GM12878 (cell line): ENCODE data around the gene TXNDC17. TPM values are rescaled to one million over a fixed set of nuclear protein-coding genes. Genes with fewer than 3 reads are reported as not detected.

Experiments used
- ATAC-seq: fragments of 200-7000 bp; cut with Tn5 transposase; 3 replicates; pipeline ENCODE4 v1.9.1; 2020; ENCODE audit warnings: mild to moderate bottlenecking, moderate library complexity
- BruUV-seq: library from RNA; stranded (reverse); fragments of 400-500 nt; replicated peaks from 2 replicates; lab custom pipeline; 2021; lab: Mats Ljungman, UMichigan
- CTCF ChIA-PET: fragments of 300-600 bp; sonication (Branson Sonifier 250); formaldehyde crosslinking; extraction: SDS; loops from one replicate; lab custom pipeline; 2021; ENCODE audit warnings: inconsistent platforms; lab: Yijun Ruan, JAX
- POLR2A ChIA-PET: fragments of 350-600 bp; formaldehyde crosslinking; extraction: SDS; loops from one replicate; lab custom pipeline; 2021; ENCODE audit warnings: inconsistent platforms; lab: Charles Lee
- RAD21 ChIA-PET: fragments of 300-600 bp; sonication (Branson Sonifier 250); formaldehyde crosslinking; loops from one replicate; lab custom pipeline; 2023; ENCODE audit warnings: antibody characterized with exemption; ENCODE audit not compliant: unreplicated experiment; lab: Charles Lee
- SMC1A ChIA-PET: fragments of 300-600 bp; sonication (Branson Sonifier 250); formaldehyde crosslinking; loops from one replicate; lab custom pipeline; 2023; ENCODE audit not compliant: unreplicated experiment, uncharacterized antibody; lab: Charles Lee
- DNase-seq: peaks from one replicate; pipeline ENCODE4 v3.0.0-alpha.2; 2011; ENCODE audit warnings: low read depth, low spot score
- FAIRE-seq: peaks from 3 replicates; lab custom pipeline; 2011; peaks lifted over from hg19 to GRCh38; lab: Jason Lieb, UNC
- H2AFZ ChIP-seq: 2 replicates; pipeline ENCODE4 v1.6.0; 2011; ENCODE audit warnings: low read depth, low read length, control low read depth; ENCODE audit not compliant: control insufficient read depth
- H3K27ac ChIP-seq: 2 replicates; pipeline ENCODE4 v1.5.1; 2011; ENCODE audit warnings: control low read depth; ENCODE audit not compliant: control insufficient read depth, insufficient read depth
- H3K27me3 ChIP-seq, 2 experiments: replicated peaks in 1 of 2; 2 replicates each; pipeline versions ENCODE4 v1.6.0 to v1.6.1; 2011; ENCODE audit warnings: low read length in 1 of 2; ENCODE audit not compliant: control insufficient read depth in 2 of 2, insufficient read depth in 2 of 2
- H3K36me3 ChIP-seq, 2 experiments: 2 replicates each; pipeline ENCODE4 v1.5.1; 2011; ENCODE audit warnings: low read length in 1 of 2; ENCODE audit not compliant: control insufficient read depth in 2 of 2, insufficient read depth in 2 of 2
- H3K4me1 ChIP-seq: 2 replicates; pipeline ENCODE4 v1.6.1; 2011; ENCODE audit warnings: mild to moderate bottlenecking, low read length, moderate library complexity, mixed read lengths; ENCODE audit not compliant: control insufficient read depth, insufficient read depth
- H3K4me2 ChIP-seq: 2 replicates; pipeline ENCODE4 v1.6.0; 2011; ENCODE audit warnings: control low read depth; ENCODE audit not compliant: control insufficient read depth, insufficient read depth
- H3K4me3 ChIP-seq: fragments of 200-600 bp; sonication (generic); 2 replicates; pipeline ENCODE4 v1.5.1; 2016
- H3K79me2 ChIP-seq: 2 replicates; pipeline ENCODE4 v1.6.0; 2011; ENCODE audit warnings: low read length; ENCODE audit not compliant: control insufficient read depth, insufficient read depth
- H3K9ac ChIP-seq: 2 replicates; pipeline ENCODE4 v1.8.0; 2011; ENCODE audit warnings: low read length, control low read depth, mixed read lengths; ENCODE audit not compliant: control insufficient read depth, insufficient read depth
- H3K9me3 ChIP-seq: replicated peaks from 3 replicates; pipeline ENCODE4 v1.5.1; 2011; ENCODE audit warnings: mild to moderate bottlenecking, low read length; ENCODE audit not compliant: control insufficient read depth, insufficient read depth
- H4K20me1 ChIP-seq: 2 replicates; pipeline ENCODE4 v1.6.0; 2011; ENCODE audit not compliant: control insufficient read depth, insufficient read depth
- BACH1 ChIP-seq: fragments of 450-650 bp; IDR thresholded peaks from 2 replicates; pipeline ENCODE4 v1.6.1; 2017; ENCODE audit warnings: mild to moderate bottlenecking, borderline replicate concordance
- DPF2 ChIP-seq: fragments of 450-650 bp; IDR thresholded peaks from 2 replicates; pipeline ENCODE4 v1.6.1; 2017; ENCODE audit warnings: mild to moderate bottlenecking
- E2F4 ChIP-seq: IDR thresholded peaks from 2 replicates; pipeline ENCODE4 v1.6.1; 2012; ENCODE audit warnings: low read depth, low read length, improper control_type of control experiment
- E2F8 ChIP-seq: fragments of 450-650 bp; IDR thresholded peaks from 2 replicates; pipeline ENCODE4 v1.6.1; 2018; ENCODE audit warnings: mild to moderate bottlenecking, low read depth, moderate library complexity; ENCODE audit not compliant: partially characterized antibody
- EP300 ChIP-seq, 2 experiments: fragments of 150-350 bp in 1 of 2; IDR thresholded peaks; 2 replicates each; pipeline ENCODE4 v1.6.1; 2011 to 2012; ENCODE audit warnings: low read depth in 2 of 2, low read length in 2 of 2, borderline replicate concordance in 1 of 2, improper control_type of control experiment in 1 of 2, inconsistent platforms in 1 of 2; ENCODE audit not compliant: control insufficient read depth in 1 of 2
- ESRRA ChIP-seq: IDR thresholded peaks from 2 replicates; pipeline ENCODE4 v1.6.1; 2012; ENCODE audit warnings: mild to moderate bottlenecking, low read length, improper control_type of control experiment
- HDAC6 ChIP-seq: fragments of 200-600 bp; sonication (generic); IDR thresholded peaks from one replicate; pipeline ENCODE4 v1.8.0; 2017; ENCODE audit warnings: antibody characterized with exemption; ENCODE audit not compliant: unreplicated experiment
- HDGF ChIP-seq: fragments of 450-650 bp; IDR thresholded peaks from 2 replicates; pipeline ENCODE4 v1.6.1; 2016; ENCODE audit warnings: antibody characterized with exemption
- MAX ChIP-seq: IDR thresholded peaks from 2 replicates; pipeline ENCODE4 v1.6.1; 2012; ENCODE audit warnings: low read depth, low read length, improper control_type of control experiment
- NFIC ChIP-seq: IDR thresholded peaks from 2 replicates; pipeline ENCODE4 v1.6.1; 2012; ENCODE audit warnings: low read depth, mild to moderate bottlenecking, inconsistent platforms, low read length, moderate library complexity
- NR2C2 ChIP-seq: IDR thresholded peaks from 2 replicates; pipeline ENCODE4 v1.6.1; 2011; ENCODE audit warnings: borderline replicate concordance, low read depth; ENCODE audit not compliant: control insufficient read depth, insufficient read length
- RAD21 ChIP-seq: IDR thresholded peaks from 2 replicates; pipeline ENCODE4 v1.6.1; 2011; ENCODE audit warnings: mild to moderate bottlenecking, low read depth, low read length, moderate library complexity; ENCODE audit not compliant: insufficient read depth
- RB1 ChIP-seq: fragments of 450-650 bp; formaldehyde crosslinking; IDR thresholded peaks from 2 replicates; pipeline ENCODE4 v1.6.1; 2017; ENCODE audit warnings: mild to moderate bottlenecking, borderline replicate concordance
- SKIL ChIP-seq: fragments of 450-650 bp; IDR thresholded peaks from 2 replicates; pipeline ENCODE4 v1.6.1; 2017; ENCODE audit warnings: mild to moderate bottlenecking, low read depth, inconsistent platforms; ENCODE audit not compliant: poor library complexity, severe bottlenecking
- SREBF2 ChIP-seq: IDR thresholded peaks from 2 replicates; pipeline ENCODE4 v1.6.1; 2012; ENCODE audit warnings: mild to moderate bottlenecking, low read length
- ZNF207 ChIP-seq: fragments of 450-650 bp; IDR thresholded peaks from 2 replicates; pipeline ENCODE4 v1.6.1; 2014; ENCODE audit warnings: antibody characterized with exemption, mild to moderate bottlenecking, borderline replicate concordance
- ZNF622 ChIP-seq: fragments of 450-650 bp; IDR thresholded peaks from 2 replicates; pipeline ENCODE4 v1.6.1; 2017; ENCODE audit warnings: mild to moderate bottlenecking, inconsistent platforms
- ZZZ3 ChIP-seq: IDR thresholded peaks from 2 replicates; pipeline ENCODE4 v1.6.1; 2011; ENCODE audit warnings: low read depth; ENCODE audit not compliant: control insufficient read depth, insufficient read length
- WGBS: methylation state at CpG from one replicate; pipeline ENCODE4 v1.1.6; 2016; ENCODE audit warnings: low lambda C conversion rate; ENCODE audit not compliant: insufficient replicate concordance, insufficient coverage; ENCODE audit errors: missing lambda C conversion rate; 5-methylcytosine and 5-hydroxymethylcytosine counted together
- in situ Hi-C: fragments of 300-500 bp; cut with MboI; formaldehyde crosslinking; loops from 9 replicates; pipeline ENCODE4 v1.14.3; 2018; ENCODE audit warnings: mixed read lengths
- intact Hi-C: fragments of 100-400 bp; cut with micrococcal nuclease; formaldehyde crosslinking; loops from one replicate; pipeline ENCODE4 v1.14.2; 2022; ENCODE audit not compliant: unreplicated experiment
- polyA plus RNA-seq, 11 experiments: library from polyadenylated mRNA; depleted of rRNA in 4 of 11; unstranded in 6 of 11; stranded (reverse) in 5 of 11; fragments of >200 nt; fragmentation: Nextera tagmentation in 4 of 11; fragmentation: Illumina TruSeq in 1 of 11; extraction: Ambion mirVana in 4 of 11; extraction: Trizol in 1 of 11; gene quantifications; 1 replicate in 1 of 11; 2 replicates in 10 of 11; pipeline versions ENCODE4 v1.2.1 to v1.2.3, GENCODE V29; 2011 to 2016; ENCODE audit warnings: inconsistent platforms in 2 of 11, missing spikeins in 2 of 11, low read depth in 1 of 11
- total RNA-seq, 4 experiments: library from RNA; depleted of rRNA in 3 of 4; stranded (reverse); fragments of >200 nt in 3 of 4; fragmentation: Illumina TruSeq in 1 of 4; extraction: Trizol in 1 of 4; gene quantifications; 2 replicates each; pipeline versions ENCODE4 v1.2.1 to v1.2.3, GENCODE V29; 2013 to 2021

Gene TXNDC17
- total and polyA plus RNA-seq, 10 of the 15 experiments (the other 5 are each of a cell fraction or from before 2014, with no cell fraction given), result 124 to 957 (median 216) TPM

GRCh38 chr17:6681671-6682070 is 40.8 kb downstream of the TXNDC17 start (continued):
- TF ChIP-seq RB1 (no peak), NFIC (no peak), DPF2 (no peak), ZNF622 (no peak), HDAC6 (no peak), HDGF (no peak)

- in situ Hi-C loops, result no loop called here
- ChIA-PET POLR2A (no interaction called here), CTCF (interaction anchor here (0.7 to 0.8 kb wide), 2 partner anchors 15 to 322 kb away, joined by 3 read pairs; no protein-coding TSS in a partner anchor), RAD21 (no interaction called here), SMC1A (no interaction called here)
- Histone ChIP-seq H3K9me3 (no peaks in the 10 kb centered on the region), H3K4me1 (peaks cover 3% of the 10 kb centered on the region; the same call in 1 of the 2 replicates), H3K27me3 (peaks cover 0 to 2% of the 10 kb centered on the region in 2 experiments; a peak in 3 of 4 replicates), H3K27ac (no peak overlapping the region), H3K9ac (no peak overlapping the region), H4K20me1 (no peaks in the 10 kb centered on the region), H2AFZ (no peak overlapping the region), H3K79me2 (no peaks in the 10 kb centered on the region), H3K4me2 (no peak overlapping the region), H3K4me3 (no peak overlapping the region), H3K36me3 (no peaks in the 10 kb centered on the region)
- no TSS peak for BruUV-seq
- ATAC-seq (no peak), DNase-seq (no peak), FAIRE-seq (no peak)
- WGBS, result 11% methylated on average over 4 of the region's 4 CpGs
- intact Hi-C loops, result no loop called here
- no peak for TF ChIP-seq SKIL
- TF ChIP-seq E2F4, result no peak
- TF ChIP-seq BACH1, result no peak
- no peak for TF ChIP-seq ZNF207
- TF ChIP-seq EP300 (IDR thresholded peaks at IDR 0.05; ENCODE audit: borderline replicate concordance in 1 of 2, control insufficient read depth in 1 of 2, low read depth in 2 of 2, low read length in 2 of 2), result no peak
- no peak for TF ChIP-seq NFIC
- no peak for TF ChIP-seq E2F8
- no peak for TF ChIP-seq ZZZ3
- no peak for TF ChIP-seq ESRRA
- no peak for TF ChIP-seq RAD21
- no peak for TF ChIP-seq HDGF
- no peak for TF ChIP-seq MAX
- no peak for TF ChIP-seq NR2C2
- TF ChIP-seq SREBF2, result no peak
These were observed 41.5 kb downstream of the TXNDC17 start for GRCh38 chr17:6682339-6682738.
